ENCODE results near the gene SASH3. TPM values are rescaled to one million over a fixed set of nuclear protein-coding genes. Genes with fewer than 3 reads are reported as not detected.
"Not testable (repeated sequence)": the region's sequence is repeated elsewhere in the genome, so short reads cannot be mapped to it uniquely, and the experiment has no call there.

Gene SASH3
- polyA plus RNA-seq, 1 of the 3 experiments (the other 2 are of a cell fraction), result not detected

DNA sequence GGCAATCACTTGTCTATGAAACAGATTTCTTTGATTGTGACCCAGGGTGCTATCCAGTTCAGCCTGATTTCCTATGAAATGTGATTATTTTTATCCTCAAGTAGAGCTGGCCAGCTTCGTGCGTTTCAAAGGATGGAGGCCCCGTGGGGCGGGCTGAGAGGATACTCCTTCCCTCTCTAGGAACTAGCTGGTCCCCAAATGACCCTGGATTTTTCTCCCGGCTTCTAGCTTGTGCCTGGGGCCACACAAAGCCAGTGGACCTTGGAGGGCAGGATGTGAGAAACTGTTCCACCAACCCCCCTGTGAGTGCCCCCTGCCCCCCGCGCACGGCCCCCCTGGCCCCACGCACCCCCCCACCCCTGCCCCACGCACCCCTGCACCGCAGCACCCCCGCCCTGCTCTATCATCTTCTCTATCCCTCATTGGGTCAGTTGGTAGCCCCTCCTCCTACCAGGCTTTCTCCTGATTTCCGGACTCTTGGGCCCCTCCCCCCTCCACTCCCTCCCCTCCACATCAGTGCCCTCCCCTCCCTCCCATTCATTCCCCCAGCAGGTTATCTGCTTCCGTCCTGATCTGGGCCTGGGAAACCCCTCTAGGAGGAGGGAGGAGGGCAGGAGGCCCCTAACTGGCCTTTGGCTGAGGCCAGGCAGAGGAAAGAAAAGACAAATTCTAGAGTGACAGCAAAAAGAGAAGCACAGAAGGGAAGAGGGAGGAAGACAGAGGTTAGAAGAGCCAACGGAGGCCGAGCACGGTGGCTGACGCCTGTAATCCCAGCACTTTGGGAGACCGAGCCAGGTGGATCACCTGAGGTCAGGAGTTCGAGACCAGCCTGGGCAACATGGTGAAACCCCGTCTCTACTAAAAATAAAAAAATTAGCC is 37.6 kb upstream of the SASH3 start:
- CTCF ChIA-PET, result no interaction called here
- 32% methylated on average over 19 of the region's 21 CpGs for WGBS (ENCODE audit: low lambda C conversion rate)
- DNase-seq, result peak; percentile 81
- peak overlapping the region in 1 of 2 experiments; percentile 69; a peak in 2 of 4 replicates for H3K27ac ChIP-seq (ENCODE audit: low read depth in 2 of 2, low read length in 1 of 2)
- no peaks in the 10 kb centered on the region for H3K36me3 ChIP-seq (replicated peaks in 1 of 2; ENCODE audit: control insufficient read depth in 1 of 2, insufficient read depth in 2 of 2, low read length in 1 of 2)
- H3K79me2 ChIP-seq (ENCODE audit: insufficient read depth), result no peaks in the 10 kb centered on the region
- POLR2A ChIA-PET, result no interaction called here
- H3K9me3 ChIP-seq, result no peaks in the 10 kb centered on the region
- no peak overlapping the region for H3K4me2 ChIP-seq
- TF ChIP-seq MAX (IDR thresholded peaks at IDR 0.05; ENCODE audit: low read depth), result no peak
- TF ChIP-seq PBX3 (IDR thresholded peaks at IDR 0.05), result no peak
- TF ChIP-seq, protein P1, sequence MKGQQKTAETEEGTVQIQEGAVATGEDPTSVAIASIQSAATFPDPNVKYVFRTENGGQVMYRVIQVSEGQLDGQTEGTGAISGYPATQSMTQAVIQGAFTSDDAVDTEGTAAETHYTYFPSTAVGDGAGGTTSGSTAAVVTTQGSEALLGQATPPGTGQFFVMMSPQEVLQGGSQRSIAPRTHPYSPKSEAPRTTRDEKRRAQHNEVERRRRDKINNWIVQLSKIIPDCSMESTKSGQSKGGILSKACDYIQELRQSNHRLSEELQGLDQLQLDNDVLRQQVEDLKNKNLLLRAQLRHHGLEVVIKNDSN (IDR thresholded peaks at IDR 0.05; ENCODE audit: borderline replicate concordance, low read depth), result no peak
- TF ChIP-seq EZH2phosphoT487 (IDR thresholded peaks at IDR 0.05; ENCODE audit: borderline replicate concordance, low read depth), result no peak
- no peak for TF ChIP-seq RFX5 (IDR thresholded peaks at IDR 0.05; ENCODE audit: low read length)
- TF ChIP-seq FOXM1 (IDR thresholded peaks at IDR 0.05; ENCODE audit: low read depth), result no peak
- TF ChIP-seq RCOR1 (IDR thresholded peaks at IDR 0.05; ENCODE audit: low read length), result no peak
- TF ChIP-seq MEF2A (IDR thresholded peaks at IDR 0.05; ENCODE audit: borderline replicate concordance, low read depth), result no peak
- no peak for TF ChIP-seq TCF12 (IDR thresholded peaks at IDR 0.05)
- TF ChIP-seq ZBTB33 (IDR thresholded peaks at IDR 0.05; ENCODE audit: borderline replicate concordance, low read depth), result no peak
- TF ChIP-seq CTCF (IDR thresholded peaks at IDR 0.05), result no peak
- no peak overlapping the region for H3K4me3 ChIP-seq (ENCODE audit: low read depth in 2 of 2, low read length in 1 of 2)
- peaks cover 19% of the 10 kb centered on the region; the same call in 1 of the 2 replicates for H3K27me3 ChIP-seq (ENCODE audit: insufficient read depth)
- no peak overlapping the region for H2AFZ ChIP-seq (ENCODE audit: low read depth)
- no peaks in the 10 kb centered on the region for H3K9me2 ChIP-seq
- no peak overlapping the region for H3K9ac ChIP-seq
- no peaks in the 10 kb centered on the region for H4K20me1 ChIP-seq (ENCODE audit: insufficient read depth)
- peaks cover 0 to 25% of the 10 kb centered on the region in 2 experiments; a peak in 1 of 4 replicates for H3K4me1 ChIP-seq (ENCODE audit: control insufficient read depth in 1 of 2, insufficient read depth in 2 of 2, low read depth in 1 of 2, low read length in 1 of 2)
- no peaks in the 10 kb centered on the region for H3F3A ChIP-seq (replicated peaks; ENCODE audit: insufficient read depth)

- H3K27ac ChIP-seq (ENCODE audit: low read depth in 2 of 2, low read length in 1 of 2); H3K4me2 ChIP-seq; H3K9ac ChIP-seq; POLR2A ChIA-PET; H4K20me1 ChIP-seq (ENCODE audit: insufficient read depth); H3K4me3 ChIP-seq (ENCODE audit: low read depth in 2 of 2, low read length in 1 of 2); H3K36me3 ChIP-seq (replicated peaks in 1 of 2; ENCODE audit: control insufficient read depth in 1 of 2, insufficient read depth in 2 of 2, low read length in 1 of 2); CTCF ChIA-PET; H3K9me3 ChIP-seq; H3K9me2 ChIP-seq; DNase-seq; H2AFZ ChIP-seq (ENCODE audit: low read depth); H3K79me2 ChIP-seq (ENCODE audit: insufficient read depth); H3F3A ChIP-seq (replicated peaks; ENCODE audit: insufficient read depth): not testable (repeated sequence)
- Histone ChIP-seq H3K4me1 (ENCODE audit: control insufficient read depth in 1 of 2, insufficient read depth in 2 of 2, low read depth in 1 of 2, low read length in 1 of 2) (peaks cover 0 to 19% of the 10 kb centered on the region in 2 experiments; a peak in 1 of 4 replicates), H3K27me3 (ENCODE audit: insufficient read depth) (peaks cover 23% of the 10 kb centered on the region; the same call in 1 of the 2 replicates)
- 47% methylated on average over 6 of the region's 6 CpGs for WGBS (ENCODE audit: low lambda C conversion rate)
Observed at GRCh38 chrX:129742759-129743152, 37.0 kb upstream of the SASH3 start.
